Measurements from ENCODE around the gene TMEM35A.

TMEM35A gene

DNA sequence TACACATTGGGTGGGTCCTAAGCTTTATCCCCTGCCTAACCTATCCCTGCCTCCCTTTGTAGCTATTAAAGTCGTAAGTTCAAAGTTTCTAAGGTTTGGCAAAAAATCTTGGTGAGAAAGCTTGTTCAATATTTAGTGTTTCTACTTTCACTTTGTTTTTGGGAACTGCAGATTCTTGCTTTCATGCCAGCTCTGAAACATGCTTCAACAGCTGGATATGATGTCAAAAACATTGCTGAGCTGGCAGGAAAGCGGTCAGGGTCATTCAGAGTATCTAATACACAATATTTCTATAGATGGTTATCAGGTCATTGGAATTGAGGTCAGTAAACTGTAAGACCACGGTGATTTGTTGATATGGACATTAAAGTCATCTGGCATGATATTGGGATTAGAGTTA lies 39.0 kb downstream of the TMEM35A start:
- no peak for DNase-seq
- Histone ChIP-seq H3K36me3 (no peaks in the 10 kb centered on the region; the same call in 1 of the 2 replicates), H3K27ac (no peak overlapping the region), H3K4me3 (ENCODE audit: low read depth, low read length) (no peak overlapping the region), H3K27me3 (ENCODE audit: insufficient read depth, low read depth, severe bottlenecking) (no peaks in the 10 kb centered on the region), H3K9me3 (ENCODE audit: severe bottlenecking) (no peaks in the 10 kb centered on the region)
- TF ChIP-seq, protein P1, sequence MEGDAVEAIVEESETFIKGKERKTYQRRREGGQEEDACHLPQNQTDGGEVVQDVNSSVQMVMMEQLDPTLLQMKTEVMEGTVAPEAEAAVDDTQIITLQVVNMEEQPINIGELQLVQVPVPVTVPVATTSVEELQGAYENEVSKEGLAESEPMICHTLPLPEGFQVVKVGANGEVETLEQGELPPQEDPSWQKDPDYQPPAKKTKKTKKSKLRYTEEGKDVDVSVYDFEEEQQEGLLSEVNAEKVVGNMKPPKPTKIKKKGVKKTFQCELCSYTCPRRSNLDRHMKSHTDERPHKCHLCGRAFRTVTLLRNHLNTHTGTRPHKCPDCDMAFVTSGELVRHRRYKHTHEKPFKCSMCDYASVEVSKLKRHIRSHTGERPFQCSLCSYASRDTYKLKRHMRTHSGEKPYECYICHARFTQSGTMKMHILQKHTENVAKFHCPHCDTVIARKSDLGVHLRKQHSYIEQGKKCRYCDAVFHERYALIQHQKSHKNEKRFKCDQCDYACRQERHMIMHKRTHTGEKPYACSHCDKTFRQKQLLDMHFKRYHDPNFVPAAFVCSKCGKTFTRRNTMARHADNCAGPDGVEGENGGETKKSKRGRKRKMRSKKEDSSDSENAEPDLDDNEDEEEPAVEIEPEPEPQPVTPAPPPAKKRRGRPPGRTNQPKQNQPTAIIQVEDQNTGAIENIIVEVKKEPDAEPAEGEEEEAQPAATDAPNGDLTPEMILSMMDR (IDR thresholded peaks at IDR 0.05; ENCODE audit: low read depth, low read length), result no peak

DNA sequence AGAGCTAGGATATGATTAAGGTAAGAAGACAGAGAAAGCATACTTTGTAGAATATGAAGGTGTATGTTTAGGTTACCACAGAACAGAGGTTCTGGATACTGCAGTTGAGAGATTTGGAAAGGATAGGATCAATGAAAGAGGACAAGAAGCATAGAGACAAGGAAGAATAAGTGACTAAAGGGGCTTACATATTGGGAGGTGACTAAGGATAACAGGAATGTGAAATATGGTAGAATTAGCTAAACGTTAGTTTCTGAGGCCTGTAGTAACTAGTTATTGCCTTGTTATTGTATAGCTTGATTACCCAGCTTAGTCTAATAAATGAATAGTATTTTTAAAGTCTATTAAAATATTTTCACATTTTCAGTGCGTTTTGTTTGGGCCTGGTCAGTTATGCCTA lies 57.6 kb downstream of the TMEM35A start:
- no peak for DNase-seq
- H3K9me3 ChIP-seq (ENCODE audit: severe bottlenecking), result no peaks in the 10 kb centered on the region
- H3K27ac ChIP-seq, result no peak overlapping the region
- TF ChIP-seq, protein P1 (IDR thresholded peaks at IDR 0.05; ENCODE audit: low read depth, low read length), result no peak
- H3K36me3 ChIP-seq, result peaks cover 5% of the 10 kb centered on the region
- no peak overlapping the region for H3K4me3 ChIP-seq (ENCODE audit: low read depth, low read length)
- H3K27me3 ChIP-seq (ENCODE audit: insufficient read depth, low read depth, severe bottlenecking), result peaks cover 3% of the 10 kb centered on the region

All from WERI-Rb-1 (cell line).